Measurements from ENCODE around the gene CNTNAP3.
"Not testable (repeated sequence)": the region's sequence is repeated elsewhere in the genome, so short reads cannot be mapped to it uniquely, and the experiment has no call there.

Gene CNTNAP3

DNA sequence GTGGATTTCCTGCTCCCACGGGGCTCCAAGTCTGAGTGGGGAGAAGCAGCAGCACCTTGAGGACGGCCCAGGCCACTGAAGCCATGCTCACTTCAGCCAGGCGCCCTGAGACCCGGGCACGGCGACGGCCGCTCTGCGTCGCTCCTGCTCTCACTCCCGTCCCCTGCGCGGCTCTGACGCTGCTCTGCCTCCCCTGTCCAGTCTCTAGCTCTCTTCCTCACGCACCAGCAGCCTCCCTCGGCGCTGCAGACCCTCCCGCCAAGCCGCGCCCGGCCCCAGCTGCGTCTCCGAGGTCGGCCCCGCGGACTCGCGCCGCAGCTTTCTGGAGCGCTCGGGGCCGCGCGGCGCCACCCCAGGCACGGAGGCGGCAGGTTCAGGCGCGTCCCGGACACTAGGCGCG lies at the start of gene CNTNAP3:
Gene CNTNAP3 (minus strand): TSS at position 188 of the 400 bp plus-strand sequence. CDS start 103 bp downstream, at position 85.
- WGBS (ENCODE audit: insufficient coverage, insufficient read length), result no CpG with 5 or more reads among the region's 42 CpGs
- not testable (repeated sequence) for DNase-seq (ENCODE audit: low read depth, low spot score)

DNA sequence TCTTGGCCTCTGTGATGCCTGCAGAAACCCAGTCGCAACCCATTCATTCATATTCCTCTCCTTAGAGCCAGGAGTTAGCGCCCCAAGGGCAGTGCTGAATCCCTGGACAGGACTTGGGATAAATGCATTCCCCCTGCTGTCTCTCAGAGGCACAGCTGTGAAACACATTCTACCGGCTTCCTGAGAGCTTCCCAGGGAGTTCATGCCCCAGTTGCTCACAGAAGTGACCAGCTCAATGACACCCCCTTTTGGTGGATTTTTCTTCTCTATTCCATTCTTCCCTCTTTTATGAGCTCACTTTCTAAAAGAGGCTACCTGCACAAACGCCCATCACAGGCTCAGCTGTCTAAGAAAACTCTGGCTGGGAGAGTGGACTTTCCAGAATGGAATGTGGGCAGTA lies 8.0 kb downstream of the CNTNAP3 start:
- H3K4me3 ChIP-seq (ENCODE audit: low read length); H3K27ac ChIP-seq (ENCODE audit: low read length); H3K27me3 ChIP-seq (ENCODE audit: control insufficient read depth, insufficient read depth, low read length); DNase-seq (ENCODE audit: low read depth, low spot score); H3K4me1 ChIP-seq (ENCODE audit: control insufficient read depth, insufficient read depth, low read length); H3K9me3 ChIP-seq (ENCODE audit: control insufficient read depth, insufficient read depth, low read length); H3K36me3 ChIP-seq (ENCODE audit: control insufficient read depth, insufficient read depth, low read length): not testable (repeated sequence)
- WGBS (ENCODE audit: insufficient coverage, insufficient read length), result no CpG with 5 or more reads among the region's 4 CpGs

More for the DNA sequence above, at the start of gene CNTNAP3:
- H3K9me3 ChIP-seq (ENCODE audit: control insufficient read depth, insufficient read depth, low read length); H3K4me1 ChIP-seq (ENCODE audit: control insufficient read depth, insufficient read depth, low read length); H3K27me3 ChIP-seq (ENCODE audit: control insufficient read depth, insufficient read depth, low read length); H3K4me3 ChIP-seq (ENCODE audit: low read length); H3K27ac ChIP-seq (ENCODE audit: low read length); H3K36me3 ChIP-seq (ENCODE audit: control insufficient read depth, insufficient read depth, low read length): not testable (repeated sequence)

DNA sequence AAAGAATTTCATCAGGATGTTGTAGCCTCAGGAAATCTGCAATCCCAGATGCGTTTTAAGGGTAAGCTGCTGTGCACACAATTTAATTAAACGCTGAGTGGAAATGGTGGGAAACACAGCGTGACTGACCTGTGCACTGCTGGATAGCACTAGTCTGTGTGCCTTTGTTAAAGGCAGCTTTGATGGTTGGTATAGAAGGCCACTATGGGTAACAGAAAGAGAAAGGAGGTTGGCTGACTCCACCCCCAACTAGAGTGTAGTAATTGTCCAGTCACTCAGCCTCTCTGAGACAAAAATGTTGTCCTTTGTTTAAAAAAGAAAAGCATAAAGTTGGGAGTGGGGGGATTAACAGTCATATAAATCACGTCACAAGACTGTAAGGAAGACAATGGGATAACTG lies 45.5 kb downstream of the CNTNAP3 start:
- not testable (repeated sequence) for H3K36me3 ChIP-seq (ENCODE audit: control insufficient read depth, insufficient read depth, low read length); H3K4me3 ChIP-seq (ENCODE audit: low read length); H3K9me3 ChIP-seq (ENCODE audit: control insufficient read depth, insufficient read depth, low read length); DNase-seq (ENCODE audit: low read depth, low spot score); H3K27ac ChIP-seq (ENCODE audit: low read length); H3K4me1 ChIP-seq (ENCODE audit: control insufficient read depth, insufficient read depth, low read length); H3K27me3 ChIP-seq (ENCODE audit: control insufficient read depth, insufficient read depth, low read length)
- WGBS (ENCODE audit: insufficient coverage, insufficient read length), result no CpG with 5 or more reads among the region's 4 CpGs

DNA sequence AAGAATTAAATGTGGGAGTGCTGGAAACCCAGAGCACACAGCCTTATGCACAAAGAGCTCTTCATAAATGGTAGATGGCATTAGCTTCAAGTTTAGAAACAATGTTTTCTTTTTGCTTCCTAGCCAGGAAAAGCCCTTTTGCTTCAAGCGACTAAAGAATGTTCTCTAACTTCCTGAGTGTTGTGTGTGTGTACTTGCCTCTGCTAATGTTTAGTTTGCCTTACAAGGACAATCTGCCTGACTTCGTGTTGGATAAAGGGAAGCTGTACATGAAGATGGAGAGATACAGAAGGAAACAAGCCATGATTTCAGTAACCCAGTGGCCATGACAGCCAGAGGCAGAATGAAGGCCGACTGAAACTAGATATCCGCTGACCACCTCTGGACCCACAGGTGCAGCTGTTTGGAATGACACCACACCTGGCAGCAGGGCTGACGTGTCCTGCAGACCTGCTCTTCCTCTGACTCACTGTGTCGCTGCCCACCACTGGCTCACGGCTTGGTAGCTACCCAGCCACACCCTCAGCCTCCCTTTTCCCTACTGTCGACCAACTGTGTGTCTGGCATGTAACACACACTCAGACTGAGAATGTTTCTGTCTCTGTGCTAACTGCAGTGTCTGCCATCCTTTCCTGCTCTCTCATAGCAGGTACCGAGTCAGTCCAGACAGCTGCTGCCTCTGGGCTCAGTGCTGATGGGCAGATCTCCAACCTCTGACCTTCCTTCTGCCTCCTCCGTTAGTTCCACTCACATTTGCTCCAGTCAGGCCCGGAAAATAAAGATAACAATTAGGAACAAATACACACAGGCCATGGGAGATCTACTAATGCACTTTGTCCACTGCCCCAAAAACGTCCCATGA lies 55.6 kb downstream of the CNTNAP3 start:
- H3K9me3 ChIP-seq (ENCODE audit: control insufficient read depth, insufficient read depth, low read length); DNase-seq (ENCODE audit: low read depth, low spot score); H3K27me3 ChIP-seq (ENCODE audit: control insufficient read depth, insufficient read depth, low read length); H3K4me3 ChIP-seq (ENCODE audit: low read length); H3K27ac ChIP-seq (ENCODE audit: low read length); H3K36me3 ChIP-seq (ENCODE audit: control insufficient read depth, insufficient read depth, low read length); H3K4me1 ChIP-seq (ENCODE audit: control insufficient read depth, insufficient read depth, low read length): not testable (repeated sequence)
- WGBS (ENCODE audit: insufficient coverage, insufficient read length), result no CpG with 5 or more reads among the region's 12 CpGs

DNA sequence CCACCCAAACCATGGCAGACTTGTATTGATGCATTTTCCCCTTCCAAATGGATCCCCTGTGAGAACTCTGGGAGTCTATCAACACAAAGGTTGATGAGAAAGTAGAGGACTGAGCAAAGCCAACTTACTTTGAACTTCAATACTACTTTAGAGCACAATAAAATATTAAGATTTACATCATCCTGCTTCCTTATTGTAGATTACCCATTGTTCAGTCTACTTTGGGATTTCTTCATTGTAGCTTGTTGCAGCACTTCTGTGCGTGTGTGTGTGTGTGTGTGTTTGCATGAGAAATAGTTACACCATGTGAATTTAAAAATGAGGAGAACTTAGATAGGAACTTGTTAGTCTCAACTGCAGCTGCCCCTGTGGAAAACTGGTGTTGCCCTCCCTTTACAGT lies 72.0 kb downstream of the CNTNAP3 start:
- H3K36me3 ChIP-seq (ENCODE audit: control insufficient read depth, insufficient read depth, low read length); DNase-seq (ENCODE audit: low read depth, low spot score); H3K9me3 ChIP-seq (ENCODE audit: control insufficient read depth, insufficient read depth, low read length); H3K4me1 ChIP-seq (ENCODE audit: control insufficient read depth, insufficient read depth, low read length); H3K27ac ChIP-seq (ENCODE audit: low read length); H3K27me3 ChIP-seq (ENCODE audit: control insufficient read depth, insufficient read depth, low read length); H3K4me3 ChIP-seq (ENCODE audit: low read length): not testable (repeated sequence)
- WGBS (ENCODE audit: insufficient coverage, insufficient read length), result no CpG with 5 or more reads among the region's 1 CpG

DNA sequence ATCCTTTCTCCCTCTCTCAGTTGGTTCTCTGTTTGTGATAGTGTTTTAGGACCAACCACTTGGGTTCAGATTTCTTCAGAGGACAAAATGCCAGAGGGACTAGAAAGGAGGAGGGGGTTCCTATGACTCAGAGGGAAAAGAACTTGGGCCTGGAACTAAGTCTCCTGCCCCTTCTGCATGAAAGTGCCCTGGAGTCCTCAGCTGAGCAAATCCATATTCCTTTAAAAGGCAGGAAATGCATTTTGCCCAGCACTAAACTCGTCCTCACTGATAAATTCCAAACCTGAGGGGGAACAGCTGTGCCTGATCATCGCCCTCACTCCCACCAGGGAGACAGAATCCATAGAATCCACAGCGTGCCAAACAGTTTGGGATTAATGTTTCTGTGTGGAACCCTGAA lies 78.2 kb downstream of the CNTNAP3 start:
- WGBS (ENCODE audit: insufficient coverage, insufficient read length), result no CpG with 5 or more reads among the region's 3 CpGs
- H3K27me3 ChIP-seq (ENCODE audit: control insufficient read depth, insufficient read depth, low read length); H3K4me3 ChIP-seq (ENCODE audit: low read length); H3K36me3 ChIP-seq (ENCODE audit: control insufficient read depth, insufficient read depth, low read length); H3K27ac ChIP-seq (ENCODE audit: low read length); H3K9me3 ChIP-seq (ENCODE audit: control insufficient read depth, insufficient read depth, low read length); H3K4me1 ChIP-seq (ENCODE audit: control insufficient read depth, insufficient read depth, low read length); DNase-seq (ENCODE audit: low read depth, low spot score): not testable (repeated sequence)

DNA sequence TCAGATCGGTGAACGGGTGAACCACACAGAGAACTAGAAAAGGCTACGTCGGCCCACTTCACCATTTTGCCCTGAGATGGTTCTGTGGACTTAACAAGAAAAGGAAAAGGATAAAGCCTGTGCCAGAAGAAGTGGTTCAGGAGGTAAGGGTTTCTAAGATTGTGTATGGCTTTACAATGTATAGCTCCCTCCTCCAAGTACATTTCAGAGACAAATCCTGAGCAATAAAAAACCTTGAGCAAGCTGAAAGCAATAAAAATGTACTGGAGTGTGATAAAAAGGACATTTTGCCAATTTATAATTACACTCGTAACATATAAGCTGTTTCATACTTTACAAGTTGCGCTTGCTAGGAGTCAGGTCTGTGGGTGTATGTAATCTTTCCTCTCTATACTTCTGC lies 81.3 kb downstream of the CNTNAP3 start:
- not testable (repeated sequence) for H3K4me3 ChIP-seq (ENCODE audit: low read length); H3K27ac ChIP-seq (ENCODE audit: low read length); H3K27me3 ChIP-seq (ENCODE audit: control insufficient read depth, insufficient read depth, low read length); H3K9me3 ChIP-seq (ENCODE audit: control insufficient read depth, insufficient read depth, low read length); H3K4me1 ChIP-seq (ENCODE audit: control insufficient read depth, insufficient read depth, low read length); H3K36me3 ChIP-seq (ENCODE audit: control insufficient read depth, insufficient read depth, low read length); DNase-seq (ENCODE audit: low read depth, low spot score)
- no CpG with 5 or more reads among the region's 6 CpGs for WGBS (ENCODE audit: insufficient coverage, insufficient read length)

DNA sequence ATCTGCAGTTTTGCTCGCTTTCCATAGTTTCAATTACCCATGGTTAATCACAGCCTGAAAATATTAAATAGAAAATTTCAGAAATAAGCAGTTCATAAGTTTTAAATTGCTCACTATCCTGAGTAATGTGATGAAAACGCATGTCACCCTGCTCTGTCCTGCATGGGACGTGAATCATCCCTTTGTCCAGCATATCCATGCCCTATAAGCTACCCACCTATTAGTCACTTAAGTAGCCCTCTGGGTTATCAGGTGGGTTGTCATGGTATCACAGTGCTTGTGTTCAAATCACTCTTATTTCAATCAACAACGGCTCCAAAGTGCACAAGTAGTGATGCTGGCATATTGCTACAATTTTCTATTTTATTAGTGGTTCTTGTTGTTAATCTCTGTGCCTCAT lies 82.1 kb downstream of the CNTNAP3 start:
- WGBS (ENCODE audit: insufficient coverage, insufficient read length), result no CpG with 5 or more reads among the region's 4 CpGs
- not testable (repeated sequence) for H3K4me3 ChIP-seq (ENCODE audit: low read length); H3K36me3 ChIP-seq (ENCODE audit: control insufficient read depth, insufficient read depth, low read length); H3K27ac ChIP-seq (ENCODE audit: low read length); H3K9me3 ChIP-seq (ENCODE audit: control insufficient read depth, insufficient read depth, low read length); H3K4me1 ChIP-seq (ENCODE audit: control insufficient read depth, insufficient read depth, low read length); DNase-seq (ENCODE audit: low read depth, low spot score); H3K27me3 ChIP-seq (ENCODE audit: control insufficient read depth, insufficient read depth, low read length)

DNA sequence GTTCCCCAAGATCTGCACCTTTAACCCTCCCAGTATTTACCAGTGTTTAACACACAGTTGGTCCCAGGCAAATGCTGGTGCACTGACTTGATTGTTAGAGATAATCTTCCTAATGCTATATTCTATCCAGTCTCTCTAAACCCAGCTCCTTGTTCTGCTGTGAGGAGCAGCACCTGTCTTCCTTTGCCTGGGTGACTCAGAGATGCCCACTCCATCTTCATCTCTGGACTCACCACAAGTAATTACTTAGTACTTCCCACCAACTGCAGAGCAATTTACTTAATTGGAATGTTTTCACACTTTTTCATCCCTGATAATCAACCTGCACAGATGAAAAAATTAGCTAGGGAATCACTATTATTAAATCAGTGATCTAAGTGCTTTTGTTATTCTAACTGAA lies 87.6 kb downstream of the CNTNAP3 start:
- H3K36me3 ChIP-seq (ENCODE audit: control insufficient read depth, insufficient read depth, low read length); H3K9me3 ChIP-seq (ENCODE audit: control insufficient read depth, insufficient read depth, low read length); H3K27ac ChIP-seq (ENCODE audit: low read length); H3K4me1 ChIP-seq (ENCODE audit: control insufficient read depth, insufficient read depth, low read length); H3K4me3 ChIP-seq (ENCODE audit: low read length); DNase-seq (ENCODE audit: low read depth, low spot score); H3K27me3 ChIP-seq (ENCODE audit: control insufficient read depth, insufficient read depth, low read length): not testable (repeated sequence)

DNA sequence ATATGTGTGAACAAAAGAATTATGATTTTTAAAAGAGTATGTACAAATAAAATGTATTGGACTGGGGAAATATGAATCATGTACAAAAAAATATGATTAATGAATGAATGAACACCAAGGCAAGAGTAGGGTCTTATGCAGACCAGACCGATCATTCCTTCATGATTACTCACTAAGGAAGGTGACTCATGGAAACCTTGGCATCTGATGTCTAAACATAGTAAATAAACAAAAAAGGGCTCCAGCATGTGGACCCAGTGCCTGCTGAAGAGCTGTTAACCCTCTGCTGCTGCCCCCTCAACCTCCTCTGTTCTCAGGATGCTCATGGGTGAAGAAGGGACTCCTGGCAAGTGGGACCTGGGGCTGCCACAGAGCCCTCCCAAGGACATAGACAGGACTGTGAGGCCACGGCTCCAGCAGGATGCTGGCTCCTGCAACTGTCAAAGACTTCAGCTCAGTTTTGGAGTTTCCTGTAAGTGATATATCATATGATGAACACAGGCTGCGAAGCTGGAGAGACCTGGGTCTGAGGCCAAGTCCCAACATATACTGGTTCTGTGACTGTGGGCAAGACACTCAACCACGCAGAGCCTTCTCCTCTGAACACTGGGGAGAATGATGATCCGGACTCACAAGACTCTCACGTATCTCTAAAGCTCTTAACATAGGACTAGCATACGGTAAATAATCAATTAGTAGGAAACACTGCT lies 89.8 kb downstream of the CNTNAP3 start:
- not testable (repeated sequence) for DNase-seq (ENCODE audit: low read depth, low spot score); H3K27me3 ChIP-seq (ENCODE audit: control insufficient read depth, insufficient read depth, low read length); H3K4me1 ChIP-seq (ENCODE audit: control insufficient read depth, insufficient read depth, low read length); H3K9me3 ChIP-seq (ENCODE audit: control insufficient read depth, insufficient read depth, low read length); H3K27ac ChIP-seq (ENCODE audit: low read length); H3K36me3 ChIP-seq (ENCODE audit: control insufficient read depth, insufficient read depth, low read length); H3K4me3 ChIP-seq (ENCODE audit: low read length)
- no CpG with 5 or more reads among the region's 7 CpGs for WGBS (ENCODE audit: insufficient coverage, insufficient read length)

DNA sequence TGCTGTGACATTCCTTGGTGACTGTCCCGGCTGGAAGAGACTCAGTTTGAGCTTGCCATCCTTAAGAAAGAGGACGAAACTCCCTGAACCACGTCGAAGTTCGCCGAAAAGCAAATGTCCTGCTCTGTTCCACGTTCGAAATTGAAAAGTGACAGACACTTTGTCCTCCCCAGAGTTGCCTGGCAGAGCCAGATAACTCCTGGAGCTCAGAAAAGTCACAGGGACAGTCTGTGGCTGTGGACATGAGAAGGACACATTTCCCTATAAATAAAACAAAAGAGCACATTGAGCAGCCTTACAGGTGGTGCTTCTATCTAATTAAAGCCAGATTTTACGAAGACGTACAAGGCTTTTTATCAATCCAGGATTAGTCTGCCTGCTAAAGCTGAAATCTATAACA lies 116.6 kb downstream of the CNTNAP3 start:
- H3K27me3 ChIP-seq (ENCODE audit: control insufficient read depth, insufficient read depth, low read length); H3K4me1 ChIP-seq (ENCODE audit: control insufficient read depth, insufficient read depth, low read length); H3K36me3 ChIP-seq (ENCODE audit: control insufficient read depth, insufficient read depth, low read length); DNase-seq (ENCODE audit: low read depth, low spot score); H3K27ac ChIP-seq (ENCODE audit: low read length); H3K9me3 ChIP-seq (ENCODE audit: control insufficient read depth, insufficient read depth, low read length); H3K4me3 ChIP-seq (ENCODE audit: low read length): not testable (repeated sequence)
- no CpG with 5 or more reads among the region's 10 CpGs for WGBS (ENCODE audit: insufficient coverage, insufficient read length)
